GM12892 (cell line): ENCODE data around the gene SLC3A2.

Experiments used
- POLR2A ChIP-seq: IDR thresholded peaks from 2 replicates; pipeline ENCODE4 v1.6.1; 2011; ENCODE audit warnings: low read depth, low read length, control low read depth
- POLR2AphosphoS5 ChIP-seq: IDR thresholded peaks from 2 replicates; pipeline ENCODE4 v1.6.1; 2011; ENCODE audit warnings: low read depth, low read length, control low read depth

GRCh38 chr11:62857541-62857982 is 23.1 kb upstream of the SLC3A2 start:
- no peak for TF ChIP-seq POLR2A
- TF ChIP-seq POLR2AphosphoS5 = no peak
